Measurements from ENCODE around the gene SUOX.

SUOX gene

GRCh38 chr12:55963760-55964159, 33.3 kb upstream of the SUOX start:
- Histone ChIP-seq H3K14ac (ENCODE audit: low read length) (no peak overlapping the region), H3K79me1 (ENCODE audit: low read length) (peaks cover 17% of the 10 kb centered on the region), H2AK5ac (ENCODE audit: low read length) (peak overlapping the region; percentile 80), H2AFZ (ENCODE audit: insufficient read depth, low read length, poor library complexity) (no peak overlapping the region), H3K23ac (ENCODE audit: low read length) (no peak overlapping the region), H4K91ac (ENCODE audit: low read depth, low read length) (no peak overlapping the region), H3K79me2 (ENCODE audit: control insufficient read depth, insufficient read depth, low read length, poor library complexity) (peaks cover 16% of the 10 kb centered on the region), H3K27me3 (ENCODE audit: insufficient read depth, low read length) (no peaks in the 10 kb centered on the region), H3K4me3 (ENCODE audit: low read depth, low read length) (no peak overlapping the region), H3K27ac (ENCODE audit: low read depth, low read length) (no peak overlapping the region), H3K4ac (ENCODE audit: low read depth, low read length) (no peak overlapping the region), H2BK12ac (ENCODE audit: low read length) (no peak overlapping the region), H4K12ac (ENCODE audit: low read depth, low read length) (no peak overlapping the region), H4K8ac (ENCODE audit: low read depth, low read length) (no peak overlapping the region), H2BK120ac (ENCODE audit: insufficient read depth, low read length, poor library complexity) (no peak overlapping the region), H3K36me3 (ENCODE audit: control insufficient read depth in 1 of 2, insufficient read depth in 2 of 2, low read length in 2 of 2) (peaks cover 2 to 3% of the 10 kb centered on the region in 2 experiments), H3K18ac (ENCODE audit: low read length) (no peak overlapping the region), H2BK5ac (ENCODE audit: low read depth, low read length, poor library complexity) (no peak overlapping the region), H3K4me2 (ENCODE audit: low read length) (no peak overlapping the region), H3K9me3 (ENCODE audit: insufficient read depth, low read depth, low read length) (no peaks in the 10 kb centered on the region), H3K4me1 (ENCODE audit: control insufficient read depth in 1 of 2, insufficient read depth in 2 of 2, low read length in 2 of 2) (peaks cover 9 to 20% of the 10 kb centered on the region in 2 experiments), H3K9ac (ENCODE audit: low read length) (no peak overlapping the region)
- DNase-seq = no peak
- no CpG with 5 or more reads among the region's 2 CpGs for WGBS (ENCODE audit: extremely low coverage, insufficient coverage, insufficient read length)

DNA sequence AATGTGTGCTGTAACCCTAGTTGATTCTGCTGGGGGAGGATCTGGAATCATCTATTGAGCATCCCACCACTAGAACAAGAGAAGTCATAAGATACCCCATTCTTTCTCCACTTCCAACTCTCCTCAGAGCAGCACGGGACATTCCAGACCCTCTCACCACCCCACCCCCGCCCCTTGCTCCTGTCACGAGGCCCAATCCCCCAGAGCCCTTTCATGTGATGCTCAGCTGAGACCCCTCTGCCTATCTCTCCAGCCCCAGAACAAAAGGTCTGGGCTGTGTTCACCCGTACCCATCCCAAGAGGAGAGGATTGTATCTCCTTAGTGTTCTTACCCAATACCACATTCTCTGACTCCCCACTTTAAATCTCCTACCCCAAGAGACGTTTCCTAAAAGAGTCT, 31.8 kb upstream of the SUOX start:
- Histone ChIP-seq H3K23ac (ENCODE audit: low read length) (no peak overlapping the region), H4K12ac (ENCODE audit: low read depth, low read length) (no peak overlapping the region), H4K91ac (ENCODE audit: low read depth, low read length) (peak overlapping the region; percentile 66), H3K4me3 (ENCODE audit: low read depth, low read length) (no peak overlapping the region), H3K9ac (ENCODE audit: low read length) (no peak overlapping the region), H3K79me1 (ENCODE audit: low read length) (peaks cover 17% of the 10 kb centered on the region), H2BK12ac (ENCODE audit: low read length) (peak overlapping the region; percentile 43), H2BK5ac (ENCODE audit: low read depth, low read length, poor library complexity) (no peak overlapping the region), H3K4me2 (ENCODE audit: low read length) (no peak overlapping the region), H2AK5ac (ENCODE audit: low read length) (peak overlapping the region; percentile 22), H3K36me3 (ENCODE audit: control insufficient read depth in 1 of 2, insufficient read depth in 2 of 2, low read length in 2 of 2) (peaks cover 5 to 10% of the 10 kb centered on the region in 2 experiments), H4K8ac (ENCODE audit: low read depth, low read length) (no peak overlapping the region), H3K4me1 (ENCODE audit: control insufficient read depth in 1 of 2, insufficient read depth in 2 of 2, low read length in 2 of 2) (peaks cover 9 to 18% of the 10 kb centered on the region in 2 experiments), H2AFZ (ENCODE audit: insufficient read depth, low read length, poor library complexity) (no peak overlapping the region), H3K4ac (ENCODE audit: low read depth, low read length) (no peak overlapping the region), H3K14ac (ENCODE audit: low read length) (no peak overlapping the region), H3K79me2 (ENCODE audit: control insufficient read depth, insufficient read depth, low read length, poor library complexity) (peaks cover 18% of the 10 kb centered on the region), H3K9me3 (ENCODE audit: insufficient read depth, low read depth, low read length) (no peaks in the 10 kb centered on the region), H3K27me3 (ENCODE audit: insufficient read depth, low read length) (no peaks in the 10 kb centered on the region), H3K18ac (ENCODE audit: low read length) (no peak overlapping the region), H2BK120ac (ENCODE audit: insufficient read depth, low read length, poor library complexity) (no peak overlapping the region), H3K27ac (ENCODE audit: low read depth, low read length) (no peak overlapping the region)
- no CpG with 5 or more reads among the region's 5 CpGs for WGBS (ENCODE audit: extremely low coverage, insufficient coverage, insufficient read length)
- DNase-seq = no peak

DNA sequence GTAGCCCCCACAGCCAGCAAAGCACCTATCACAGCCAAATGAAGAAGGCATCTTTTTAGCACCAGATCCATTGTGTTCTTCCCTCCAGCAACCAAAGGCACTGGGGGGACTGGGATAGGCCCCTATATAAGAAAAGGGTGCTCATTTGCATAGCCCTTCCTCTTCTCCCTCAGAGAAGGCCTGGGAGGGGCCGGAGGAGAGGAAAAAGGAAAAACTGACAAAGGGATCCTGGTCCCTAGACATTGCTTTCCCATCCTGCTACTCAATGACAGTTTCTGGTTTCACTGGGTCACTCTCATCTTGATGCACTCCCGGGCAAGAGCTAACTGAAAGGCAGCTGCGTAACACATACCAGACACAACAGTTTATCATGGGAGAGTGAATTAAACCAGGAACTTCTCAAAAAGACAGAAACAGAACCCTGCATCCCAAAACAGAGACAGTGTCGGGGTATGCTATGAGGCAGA, 31.1 kb upstream of the SUOX start, which contains the start of gene PMEL:
Gene PMEL, minus strand, starts transcription at position 102 of the 467 bp plus-strand sequence. Its CDS starts 31 bp downstream, at position 71.
- no peaks in the 10 kb centered on the region for H3K9me3 ChIP-seq (ENCODE audit: insufficient read depth, low read depth, low read length)
- H3K27ac ChIP-seq (ENCODE audit: low read depth, low read length) = peak within 1 kb of the TSS; percentile 88
- H3K23ac ChIP-seq (ENCODE audit: low read length) = no peak within 1 kb of the TSS
- peak within 1 kb of the TSS; percentile 76 for H2BK120ac ChIP-seq (ENCODE audit: insufficient read depth, low read length, poor library complexity)
- peak within 1 kb of the TSS; percentile 43 for H2BK12ac ChIP-seq (ENCODE audit: low read length)
- no peaks in the 10 kb centered on the region for H3K27me3 ChIP-seq (ENCODE audit: insufficient read depth, low read length)
- H3K9ac ChIP-seq (ENCODE audit: low read length) = peak within 1 kb of the TSS; percentile 87
- H3K4me1 ChIP-seq (ENCODE audit: control insufficient read depth in 1 of 2, insufficient read depth in 2 of 2, low read length in 2 of 2) = peaks cover 13 to 22% of the 10 kb centered on the region in 2 experiments
- peak within 1 kb of the TSS; percentile 92 for H4K91ac ChIP-seq (ENCODE audit: low read depth, low read length)
- peak within 1 kb of the TSS; percentile 82 for H3K14ac ChIP-seq (ENCODE audit: low read length)
- H3K4me2 ChIP-seq (ENCODE audit: low read length) = peak within 1 kb of the TSS; percentile 89
- H3K4ac ChIP-seq (ENCODE audit: low read depth, low read length) = peak within 1 kb of the TSS; percentile 93
- WGBS (ENCODE audit: extremely low coverage, insufficient coverage, insufficient read length) = no CpG with 5 or more reads among the region's 4 CpGs
- peak within 1 kb of the TSS; percentile 73 for H2AK5ac ChIP-seq (ENCODE audit: low read length)
- peak within 1 kb of the TSS; percentile 83 for H3K18ac ChIP-seq (ENCODE audit: low read length)
- H2BK5ac ChIP-seq (ENCODE audit: low read depth, low read length, poor library complexity) = peak within 1 kb of the TSS; percentile 90
- H3K79me1 ChIP-seq (ENCODE audit: low read length) = peaks cover 17% of the 10 kb centered on the region
- H3K36me3 ChIP-seq (ENCODE audit: control insufficient read depth in 1 of 2, insufficient read depth in 2 of 2, low read length in 2 of 2) = peaks cover 11 to 16% of the 10 kb centered on the region in 2 experiments
- peak within 1 kb of the TSS; percentile 82 for H2AFZ ChIP-seq (ENCODE audit: insufficient read depth, low read length, poor library complexity)
- peak within 1 kb of the TSS; percentile 76 for H4K8ac ChIP-seq (ENCODE audit: low read depth, low read length)
- DNase-seq = no peak
- H3K4me3 ChIP-seq (ENCODE audit: low read depth, low read length) = peak within 1 kb of the TSS; percentile 89
- H3K79me2 ChIP-seq (ENCODE audit: control insufficient read depth, insufficient read depth, low read length, poor library complexity) = peaks cover 18% of the 10 kb centered on the region
- peak within 1 kb of the TSS; percentile 47 for H4K12ac ChIP-seq (ENCODE audit: low read depth, low read length)

GRCh38 chr12:55966408-55967281, 30.4 kb upstream of the SUOX start, which contains the start of gene CDK2:
TSS of gene CDK2 (plus strand) at chr12:55966830. CDS start at chr12:55967009, 179 bp downstream.
- H3K36me3 ChIP-seq (ENCODE audit: control insufficient read depth in 1 of 2, insufficient read depth in 2 of 2, low read length in 2 of 2) = peaks cover 17 to 23% of the 10 kb centered on the region in 2 experiments
- peak within 1 kb of the TSS; percentile 93 for H3K4ac ChIP-seq (ENCODE audit: low read depth, low read length)
- peak within 1 kb of the TSS; percentile 82 for H2AFZ ChIP-seq (ENCODE audit: insufficient read depth, low read length, poor library complexity)
- H3K27ac ChIP-seq (ENCODE audit: low read depth, low read length) = peak within 1 kb of the TSS; percentile 88
- H2BK12ac ChIP-seq (ENCODE audit: low read length) = peak within 1 kb of the TSS; percentile 43
- peaks cover 18% of the 10 kb centered on the region for H3K79me2 ChIP-seq (ENCODE audit: control insufficient read depth, insufficient read depth, low read length, poor library complexity)
- H2AK5ac ChIP-seq (ENCODE audit: low read length) = peak within 1 kb of the TSS; percentile 73
- no peaks in the 10 kb centered on the region for H3K9me3 ChIP-seq (ENCODE audit: insufficient read depth, low read depth, low read length)
- peak within 1 kb of the TSS; percentile 89 for H3K4me3 ChIP-seq (ENCODE audit: low read depth, low read length)
- WGBS (ENCODE audit: extremely low coverage, insufficient coverage, insufficient read length) = no CpG with 5 or more reads among the region's 45 CpGs
- peak within 1 kb of the TSS; percentile 82 for H3K14ac ChIP-seq (ENCODE audit: low read length)
- H3K18ac ChIP-seq (ENCODE audit: low read length) = peak within 1 kb of the TSS; percentile 83
- no peak within 1 kb of the TSS for H3K23ac ChIP-seq (ENCODE audit: low read length)
- peaks cover 20 to 27% of the 10 kb centered on the region in 2 experiments for H3K4me1 ChIP-seq (ENCODE audit: control insufficient read depth in 1 of 2, insufficient read depth in 2 of 2, low read length in 2 of 2)
- peak within 1 kb of the TSS; percentile 87 for H3K9ac ChIP-seq (ENCODE audit: low read length)
- H3K4me2 ChIP-seq (ENCODE audit: low read length) = peak within 1 kb of the TSS; percentile 89
- DNase-seq = peak; percentile 84 to 94
- peak within 1 kb of the TSS; percentile 92 for H4K91ac ChIP-seq (ENCODE audit: low read depth, low read length)
- H3K79me1 ChIP-seq (ENCODE audit: low read length) = peaks cover 17% of the 10 kb centered on the region
- peak within 1 kb of the TSS; percentile 47 for H4K12ac ChIP-seq (ENCODE audit: low read depth, low read length)
- peak within 1 kb of the TSS; percentile 90 for H2BK5ac ChIP-seq (ENCODE audit: low read depth, low read length, poor library complexity)
- peak within 1 kb of the TSS; percentile 76 for H4K8ac ChIP-seq (ENCODE audit: low read depth, low read length)
- no peaks in the 10 kb centered on the region for H3K27me3 ChIP-seq (ENCODE audit: insufficient read depth, low read length)
- peak within 1 kb of the TSS; percentile 76 for H2BK120ac ChIP-seq (ENCODE audit: insufficient read depth, low read length, poor library complexity)
